Panc1 (cell line): ENCODE data around the gene PHF20. TPM values are rescaled to one million over a fixed set of nuclear protein-coding genes. Genes with fewer than 3 reads are reported as not detected.

Source experiments
- ATAC-seq: fragments of 200-7000 bp; cut with Tn5 transposase; 2 replicates; pipeline ENCODE4 v1.9.1; 2020; ENCODE audit warnings: mild to moderate bottlenecking, moderate library complexity
- BruUV-seq: library from RNA; stranded (reverse); fragments of 400-500 nt; replicated peaks from 2 replicates; lab custom pipeline; 2021; lab: Mats Ljungman, UMichigan
- CTCF ChIA-PET: fragments of 300-600 bp; sonication (Branson Sonifier 250); formaldehyde crosslinking; loops from one replicate; lab custom pipeline; 2022; ENCODE audit warnings: antibody characterized with exemption; lab: Charles Lee
- POLR2A ChIA-PET: fragments of 300-600 bp; sonication (Branson Sonifier 250); formaldehyde crosslinking; loops from one replicate; lab custom pipeline; 2022; ENCODE audit warnings: antibody characterized with exemption; lab: Charles Lee
- DNase-seq: peaks from one replicate; pipeline ENCODE4 v3.0.0-alpha.2; 2010; ENCODE audit warnings: low read depth, low spot score
- H3K27ac ChIP-seq: 2 replicates; pipeline ENCODE4 v1.5.1; 2011; ENCODE audit warnings: mild to moderate bottlenecking, low read length, inconsistent platforms
- H3K27me3 ChIP-seq: fragments of 200-500 bp; sonication (Bioruptor generic); 2 replicates; pipeline ENCODE4 v1.6.0; 2014; ENCODE audit warnings: low read length, inconsistent platforms; ENCODE audit not compliant: control insufficient read depth, insufficient read depth
- H3K36me3 ChIP-seq: fragments of 200-500 bp; sonication (Bioruptor generic); 2 replicates; pipeline ENCODE4 v1.5.1; 2014; ENCODE audit warnings: inconsistent platforms, mild to moderate bottlenecking, low read length, moderate library complexity; ENCODE audit not compliant: control insufficient read depth, insufficient read depth
- H3K4me1 ChIP-seq: 2 replicates; pipeline ENCODE4 v1.5.1; 2011; ENCODE audit warnings: inconsistent platforms, mild to moderate bottlenecking, low read length, moderate library complexity; ENCODE audit not compliant: control insufficient read depth, insufficient read depth
- H3K4me3 ChIP-seq, 2 experiments: 2 replicates each; pipeline ENCODE4 v1.5.1; 2011 to 2012; ENCODE audit warnings: low read depth in 2 of 2, low read length in 2 of 2, mild to moderate bottlenecking in 2 of 2, inconsistent platforms in 1 of 2, moderate library complexity in 1 of 2
- H3K9me3 ChIP-seq: fragments of 200-500 bp; sonication (Bioruptor generic); 2 replicates; pipeline ENCODE4 v1.5.1; 2014; ENCODE audit warnings: low read depth, mild to moderate bottlenecking, inconsistent platforms, low read length, moderate library complexity; ENCODE audit not compliant: control insufficient read depth, insufficient read depth
- POLR2AphosphoS5 ChIP-seq: IDR thresholded peaks from 2 replicates; pipeline ENCODE4 v1.6.1; 2012; ENCODE audit warnings: mild to moderate bottlenecking, low read depth, low read length, moderate library complexity
- REST ChIP-seq, 2 experiments: IDR thresholded peaks; 2 replicates each; pipeline ENCODE4 v1.6.1; 2011 to 2012; ENCODE audit warnings: low read depth in 2 of 2, control low read depth in 1 of 2, low read length in 1 of 2, mild to moderate bottlenecking in 1 of 2, moderate library complexity in 1 of 2; ENCODE audit not compliant: insufficient read depth in 1 of 2
- SIN3A ChIP-seq: IDR thresholded peaks from 2 replicates; pipeline ENCODE4 v1.6.1; 2012; ENCODE audit warnings: low read depth, mild to moderate bottlenecking, low read length, moderate library complexity, borderline replicate concordance; ENCODE audit not compliant: insufficient read depth
- TCF7L2 ChIP-seq: IDR thresholded peaks from 2 replicates; pipeline ENCODE4 v1.6.1; 2011; ENCODE audit warnings: mild to moderate bottlenecking, low read depth, low read length, inconsistent platforms
- in situ Hi-C: cut with HindIII; loops from 2 replicates; pipeline ENCODE4 v1.10.0; 2016; ENCODE audit warnings: low sequenced_read_pairs, low pct_unique_long_range_greater_than_20kb
- intact Hi-C: fragments of 100-400 bp; cut with micrococcal nuclease; formaldehyde crosslinking; loops from one replicate; pipeline ENCODE4 v1.10.0; 2022; ENCODE audit not compliant: unreplicated experiment
- total RNA-seq: library from RNA; stranded (reverse); gene quantifications from one replicate; pipeline ENCODE4 v1.2.1, GENCODE V29; 2021; ENCODE audit not compliant: unreplicated experiment
- TF ChIP-seq, protein P1 (sequence below): fragments of 450-650 bp; IDR thresholded peaks from 2 replicates; pipeline ENCODE4 v1.5.1; 2017; ENCODE audit warnings: mild to moderate bottlenecking

PHF20 gene
- total RNA-seq, 1 experiment from 2014 or later, result 51.5 TPM

DNA sequence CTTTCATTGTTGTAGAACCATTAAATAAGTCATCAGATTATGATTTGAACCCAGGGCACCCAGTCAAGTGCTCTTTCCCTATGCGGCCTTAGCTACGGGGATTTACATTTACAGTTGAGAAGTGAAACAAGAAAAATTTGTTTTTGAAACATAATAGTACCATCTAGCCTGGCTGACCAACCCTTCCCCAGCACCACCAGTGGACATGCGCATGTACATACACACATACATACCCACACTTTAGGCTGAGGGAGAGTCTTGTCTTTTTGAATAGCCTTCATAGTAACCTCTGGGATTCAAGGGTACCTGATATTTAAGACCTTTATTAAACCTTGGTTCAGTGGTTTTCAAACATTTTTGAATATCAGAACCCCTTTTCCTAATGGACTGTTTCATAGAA lies 148.7 kb downstream of the PHF20 start:
- H3K9me3 ChIP-seq, result no peaks in the 10 kb centered on the region
- ATAC-seq (no peak), DNase-seq (no peak)
- H3K27ac ChIP-seq, result no peak overlapping the region
- CTCF ChIA-PET, result no interaction called here
- TF ChIP-seq TCF7L2 (no peak), SIN3A (no peak), REST (IDR thresholded peaks at IDR 0.05; ENCODE audit: insufficient read depth in 1 of 2, low read depth in 2 of 2, low read length in 1 of 2) (no peak), POLR2AphosphoS5 (no peak)
- TF ChIP-seq, protein P1, sequence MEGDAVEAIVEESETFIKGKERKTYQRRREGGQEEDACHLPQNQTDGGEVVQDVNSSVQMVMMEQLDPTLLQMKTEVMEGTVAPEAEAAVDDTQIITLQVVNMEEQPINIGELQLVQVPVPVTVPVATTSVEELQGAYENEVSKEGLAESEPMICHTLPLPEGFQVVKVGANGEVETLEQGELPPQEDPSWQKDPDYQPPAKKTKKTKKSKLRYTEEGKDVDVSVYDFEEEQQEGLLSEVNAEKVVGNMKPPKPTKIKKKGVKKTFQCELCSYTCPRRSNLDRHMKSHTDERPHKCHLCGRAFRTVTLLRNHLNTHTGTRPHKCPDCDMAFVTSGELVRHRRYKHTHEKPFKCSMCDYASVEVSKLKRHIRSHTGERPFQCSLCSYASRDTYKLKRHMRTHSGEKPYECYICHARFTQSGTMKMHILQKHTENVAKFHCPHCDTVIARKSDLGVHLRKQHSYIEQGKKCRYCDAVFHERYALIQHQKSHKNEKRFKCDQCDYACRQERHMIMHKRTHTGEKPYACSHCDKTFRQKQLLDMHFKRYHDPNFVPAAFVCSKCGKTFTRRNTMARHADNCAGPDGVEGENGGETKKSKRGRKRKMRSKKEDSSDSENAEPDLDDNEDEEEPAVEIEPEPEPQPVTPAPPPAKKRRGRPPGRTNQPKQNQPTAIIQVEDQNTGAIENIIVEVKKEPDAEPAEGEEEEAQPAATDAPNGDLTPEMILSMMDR, result no peak
- BruUV-seq, result no TSS peak
- in situ Hi-C loops (no loop called here), intact Hi-C loops (no loop called here)
- H3K4me3 ChIP-seq, result no peak overlapping the region
- peaks cover 6% of the 10 kb centered on the region; the same call in 1 of the 2 replicates for H3K36me3 ChIP-seq
- POLR2A ChIA-PET, result no interaction called here
- no peaks in the 10 kb centered on the region for H3K4me1 ChIP-seq
- no peaks in the 10 kb centered on the region for H3K27me3 ChIP-seq

DNA sequence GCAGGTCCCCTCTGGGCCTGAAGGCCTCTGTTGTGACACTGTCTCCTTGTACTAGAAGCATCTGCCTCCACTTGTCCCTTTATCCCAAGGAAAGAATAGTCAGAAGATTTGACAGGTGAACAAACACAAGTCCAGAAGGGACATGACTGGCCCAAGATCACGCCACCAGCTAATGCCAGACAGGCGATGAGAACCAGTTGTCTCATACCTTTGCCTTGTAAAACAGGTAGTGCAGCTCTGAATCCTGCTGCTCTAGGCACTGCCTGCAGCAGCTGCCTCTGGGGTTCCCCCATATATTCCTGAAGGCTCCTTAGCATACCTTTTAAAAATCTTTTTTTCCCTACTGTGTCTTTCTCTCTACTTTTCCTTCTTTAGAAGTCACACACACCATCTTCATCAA lies 157.5 kb downstream of the PHF20 start:
- DNase-seq (no peak), ATAC-seq (no peak)
- ChIA-PET POLR2A (no interaction called here), CTCF (no interaction called here)
- in situ Hi-C loops, result no loop called here
- BruUV-seq, result no TSS peak
- Histone ChIP-seq H3K4me3 (no peak overlapping the region), H3K4me1 (no peaks in the 10 kb centered on the region), H3K27ac (no peak overlapping the region), H3K9me3 (no peaks in the 10 kb centered on the region), H3K36me3 (peaks cover 6% of the 10 kb centered on the region; the same call in 1 of the 2 replicates), H3K27me3 (no peaks in the 10 kb centered on the region)
- no peak for TF ChIP-seq TCF7L2
- TF ChIP-seq REST (IDR thresholded peaks at IDR 0.05; ENCODE audit: insufficient read depth in 1 of 2, low read depth in 2 of 2, low read length in 1 of 2), result no peak
- TF ChIP-seq, protein P1, result no peak
- intact Hi-C loops, result no loop called here
